NCI-H146 treated with DMSO at 0.1 percent for 48 hours (cell line): ENCODE data around the gene MUC5B.
A peak's percentile ranks its signal among the peaks of the same experiment; 100 is the strongest.
"Not testable (repeated sequence)": the region's sequence is repeated elsewhere in the genome, so short reads cannot be mapped to it uniquely, and the experiment has no call there.

ENCODE experiments used
- DNase-seq: peaks from one replicate; lab custom pipeline; 2025; ENCODE audit not compliant: unreplicated experiment; lab: John Stamatoyannopoulos, UW

Gene MUC5B

GRCh38 chr11:1261241-1262071 is 38.6 kb downstream of the MUC5B start:
- DNase-seq = no peak

- DNase-seq = peak; percentile 79
Measured at GRCh38 chr11:1262172-1263006, 39.5 kb downstream of the MUC5B start.

DNA sequence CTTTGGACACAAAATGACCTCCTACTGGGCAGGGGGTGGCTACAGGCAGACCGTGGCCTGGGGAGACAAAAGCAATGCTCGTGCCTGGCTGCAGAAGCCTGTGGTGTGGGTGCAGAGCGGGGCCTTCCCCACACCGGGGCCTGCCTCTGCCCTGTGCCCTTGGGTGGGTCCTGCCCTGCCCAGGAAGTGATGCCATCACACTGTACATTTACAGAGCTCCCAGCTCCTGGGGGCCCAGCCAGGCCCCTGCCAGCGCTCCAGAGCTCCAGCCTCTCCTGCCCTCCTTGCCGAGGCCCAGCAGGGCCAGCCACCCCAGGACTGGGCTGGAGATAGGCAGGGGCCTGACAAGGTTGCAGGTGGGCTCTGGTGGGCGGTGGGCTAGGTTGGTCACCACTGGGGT is 40.1 kb downstream of the MUC5B start:
- DNase-seq = no peak

GRCh38 chr11:1264444-1264843 is 41.6 kb downstream of the MUC5B start:
- DNase-seq = not testable (repeated sequence)

- not testable (repeated sequence) for DNase-seq
Measured at GRCh38 chr11:1265480-1265879, 42.6 kb downstream of the MUC5B start.

- not testable (repeated sequence) for DNase-seq
Measured at GRCh38 chr11:1266976-1267375, 44.1 kb downstream of the MUC5B start.

DNA sequence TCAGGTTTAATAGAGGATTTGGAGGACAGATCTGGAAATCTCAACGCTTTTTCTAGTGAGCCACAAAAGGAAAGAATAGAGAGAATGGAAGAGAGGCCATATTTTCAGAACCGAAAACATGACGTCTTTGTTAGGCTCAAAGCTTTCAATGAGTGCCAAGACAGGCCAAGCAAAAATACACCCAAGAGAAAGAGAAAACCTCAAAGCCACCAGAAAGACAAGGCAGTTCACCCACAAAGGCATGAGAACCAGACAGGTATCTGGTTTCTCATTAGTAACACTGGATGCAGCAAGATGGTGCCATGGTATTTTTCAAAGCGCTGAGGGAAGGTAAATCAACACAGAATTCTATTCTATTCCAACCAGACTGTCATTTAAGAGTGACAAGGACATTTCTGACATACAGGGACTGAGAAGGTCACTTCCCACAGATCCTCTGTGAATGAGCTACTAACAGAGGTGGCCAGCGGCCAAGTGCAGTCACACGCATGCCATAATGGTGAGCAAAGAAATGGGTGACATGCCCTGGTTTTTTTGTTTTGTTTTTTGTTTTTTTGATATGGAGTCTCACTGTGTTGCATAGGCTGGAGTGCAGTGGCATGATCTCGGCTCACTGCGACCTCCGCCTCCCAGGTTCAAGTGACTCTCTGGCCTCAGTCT is 44.7 kb downstream of the MUC5B start:
- DNase-seq = no peak

DNA sequence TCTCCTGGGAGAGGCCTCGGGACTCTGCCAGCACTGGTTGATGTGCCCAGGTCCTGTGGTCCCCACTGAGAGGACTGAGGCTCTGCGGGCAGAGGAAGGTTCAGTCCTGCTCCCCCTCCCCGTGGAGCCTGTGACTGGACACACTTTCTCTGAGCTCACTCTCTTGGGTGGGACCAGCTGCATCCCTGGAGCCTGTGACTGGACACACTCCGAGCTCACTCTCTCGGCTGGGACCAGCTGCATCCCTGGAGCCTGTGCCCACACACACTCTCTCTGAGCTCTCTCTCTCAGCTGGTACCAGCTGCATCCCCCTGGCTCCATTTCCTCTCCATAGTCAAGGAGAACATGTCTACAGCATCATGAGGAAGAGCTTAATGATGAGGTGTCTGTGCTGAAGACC is 47.1 kb downstream of the MUC5B start:
- no peak for DNase-seq

- DNase-seq = no peak
Measured at GRCh38 chr11:1270476-1270875, 47.6 kb downstream of the MUC5B start.

DNA sequence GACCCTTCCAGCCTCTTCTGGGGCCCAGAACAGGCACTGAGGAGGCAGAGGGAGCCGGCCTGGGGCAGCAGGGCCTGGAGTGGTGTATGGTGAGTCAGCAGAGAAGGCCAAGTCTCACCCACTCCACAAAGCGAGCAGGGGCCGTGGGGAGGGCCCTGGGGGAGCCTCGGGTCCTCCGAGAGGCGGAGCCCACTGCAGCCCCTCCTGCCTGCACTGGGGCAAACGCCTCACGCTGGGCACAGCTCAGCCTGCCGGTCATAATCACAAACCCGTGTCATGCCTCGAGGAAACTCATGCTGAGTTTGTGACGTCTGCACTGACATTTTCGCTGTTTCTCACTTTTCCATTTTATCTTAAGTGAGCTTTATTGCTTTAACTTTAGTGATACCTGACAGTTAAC is 48.1 kb downstream of the MUC5B start:
- DNase-seq = no peak

GRCh38 chr11:1271406-1271805 is 48.5 kb downstream of the MUC5B start:
- DNase-seq = no peak

DNA sequence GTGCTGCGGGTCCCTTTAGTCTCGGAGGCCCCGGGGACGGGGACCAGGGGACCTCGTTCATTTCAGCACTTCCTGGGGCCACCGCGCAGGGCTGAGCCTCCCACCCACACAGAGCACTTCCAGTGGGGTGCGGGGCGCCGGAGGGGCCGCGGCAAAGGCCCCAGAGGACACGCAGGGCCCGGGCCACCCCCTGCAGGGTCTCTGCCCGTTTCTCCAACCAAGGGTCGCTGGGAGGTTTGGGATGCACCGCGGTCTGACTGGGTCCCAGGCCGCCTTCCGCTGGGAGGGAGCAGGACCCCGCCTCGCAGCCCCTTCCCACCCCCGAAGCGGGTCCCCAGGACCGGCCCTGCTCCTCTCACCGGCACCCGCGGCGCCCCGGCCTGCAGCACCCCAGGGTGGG is 49.1 kb downstream of the MUC5B start:
- DNase-seq = no peak

DNA sequence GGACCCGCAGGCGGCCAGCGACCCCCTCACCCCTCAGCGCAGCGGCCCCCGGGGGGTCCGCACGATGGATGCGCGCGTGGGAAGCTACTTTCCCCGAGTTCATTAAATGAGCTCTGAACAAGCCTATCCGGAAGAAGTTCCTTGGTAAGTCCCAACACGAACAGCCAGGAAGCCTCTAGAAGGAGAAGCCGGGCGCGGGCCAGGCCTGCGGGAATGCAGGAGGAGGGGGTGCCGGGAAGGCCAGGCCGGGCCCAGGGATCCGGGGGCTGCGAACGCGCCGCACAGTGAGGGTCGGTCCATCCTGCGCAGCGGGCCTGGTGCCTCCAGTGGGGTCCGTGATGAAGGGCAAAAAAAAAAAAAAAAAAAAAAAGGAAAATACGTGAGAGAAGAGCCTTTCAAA is 49.7 kb downstream of the MUC5B start:
- DNase-seq = no peak

- no peak for DNase-seq
Measured at GRCh38 chr11:1274501-1274900, 51.6 kb downstream of the MUC5B start.

GRCh38 chr11:1275021-1275420 is 52.2 kb downstream of the MUC5B start:
- DNase-seq = no peak

GRCh38 chr11:1276041-1276790 is 53.4 kb downstream of the MUC5B start:
- DNase-seq = no peak

DNA sequence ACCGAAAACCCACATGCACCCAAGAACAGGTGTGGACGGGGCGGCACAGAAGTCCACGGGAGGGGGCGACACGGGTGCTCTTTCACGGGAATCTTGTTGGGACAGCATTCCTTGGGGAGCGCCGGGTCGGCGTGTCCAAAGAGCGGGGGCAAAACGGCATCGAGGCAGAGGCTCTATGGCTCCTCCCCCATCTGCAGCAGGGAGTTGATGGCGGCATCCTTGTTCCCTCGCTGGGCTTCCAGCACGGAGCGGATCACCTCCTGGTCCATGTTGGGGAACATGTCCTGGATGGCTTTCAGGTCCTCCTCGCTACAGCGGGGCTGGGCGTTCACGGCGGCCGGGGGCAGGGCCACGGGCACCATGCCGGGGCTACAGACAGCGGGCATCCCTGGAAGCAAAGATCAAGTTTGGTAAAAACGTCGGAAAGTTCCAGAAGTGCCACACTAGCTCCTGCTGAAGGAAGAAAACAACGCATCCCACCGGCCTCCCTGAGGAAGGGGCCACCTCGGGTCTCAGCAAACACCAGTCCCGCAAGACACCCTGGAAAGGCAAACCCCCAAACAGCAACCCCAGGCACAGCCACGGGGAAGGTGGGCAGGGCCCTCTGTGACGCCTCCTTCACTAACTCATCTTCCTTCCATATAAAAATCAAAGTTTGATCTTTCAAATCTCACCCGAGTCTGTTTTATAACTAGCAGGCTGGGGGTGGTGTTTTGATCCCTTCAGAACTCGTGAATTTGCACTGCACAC is 54.2 kb downstream of the MUC5B start:
- DNase-seq = no peak

GRCh38 chr11:1277936-1278512 is 55.2 kb downstream of the MUC5B start:
- no peak for DNase-seq

DNA sequence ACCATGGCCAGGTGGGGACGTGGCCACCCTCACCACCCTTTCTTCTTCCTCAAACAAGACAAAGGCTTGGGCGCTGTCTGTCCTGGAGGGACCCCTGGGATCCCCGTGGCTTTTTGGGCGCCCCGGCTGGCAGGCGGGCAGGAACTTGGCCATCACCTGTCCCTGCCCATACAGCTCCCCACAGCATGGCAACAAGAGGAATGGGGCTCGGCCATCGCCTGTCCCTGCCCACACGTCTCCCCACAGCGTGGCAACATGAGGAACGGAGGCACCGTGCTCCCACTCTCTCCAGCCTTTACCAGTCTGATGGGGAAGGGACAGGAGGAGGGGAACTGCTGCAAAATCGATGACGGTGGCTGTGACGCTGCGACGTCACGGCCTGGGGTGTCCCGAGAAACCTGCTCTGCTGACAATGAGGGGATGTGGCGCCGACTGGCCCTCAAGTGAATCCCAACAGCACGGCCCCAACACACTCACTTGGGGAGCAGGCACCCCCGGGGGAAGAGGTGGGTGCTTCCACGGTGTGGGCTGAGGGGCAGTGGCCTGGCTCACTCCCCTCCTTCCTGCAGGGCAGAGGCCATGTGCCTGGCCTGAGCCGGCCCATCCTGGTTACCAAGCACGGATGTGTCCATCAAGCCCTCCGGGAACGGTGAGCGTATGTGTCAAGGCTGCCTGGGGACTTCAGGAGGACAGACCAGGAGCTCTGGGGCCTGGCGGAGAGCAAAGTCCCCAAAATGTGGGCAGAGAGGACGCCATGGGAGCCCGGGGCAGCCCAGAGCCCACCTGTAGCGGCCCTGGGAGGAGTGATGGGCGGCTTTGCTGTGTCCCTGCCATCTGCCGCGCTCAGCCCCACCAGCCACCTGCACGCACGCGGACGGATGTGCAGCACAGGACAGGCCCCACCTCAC is 56.2 kb downstream of the MUC5B start:
- DNase-seq = no peak
